LoVo (cell line): ENCODE data around the gene ITPR2.
"Not testable (repeated sequence)": the region's sequence is repeated elsewhere in the genome, so short reads cannot be mapped to it uniquely, and the experiment has no call there.

Source experiments
- DNase-seq: peaks from one replicate; pipeline ENCODE4 v3.0.0-alpha.2; 2016; ENCODE audit warnings: low spot score

Gene ITPR2

GRCh38 chr12:26700430-26700829 lies 132.6 kb downstream of the ITPR2 start:
- no peak for DNase-seq

GRCh38 chr12:26699237-26699636 lies 133.8 kb downstream of the ITPR2 start:
- DNase-seq = no peak

DNA sequence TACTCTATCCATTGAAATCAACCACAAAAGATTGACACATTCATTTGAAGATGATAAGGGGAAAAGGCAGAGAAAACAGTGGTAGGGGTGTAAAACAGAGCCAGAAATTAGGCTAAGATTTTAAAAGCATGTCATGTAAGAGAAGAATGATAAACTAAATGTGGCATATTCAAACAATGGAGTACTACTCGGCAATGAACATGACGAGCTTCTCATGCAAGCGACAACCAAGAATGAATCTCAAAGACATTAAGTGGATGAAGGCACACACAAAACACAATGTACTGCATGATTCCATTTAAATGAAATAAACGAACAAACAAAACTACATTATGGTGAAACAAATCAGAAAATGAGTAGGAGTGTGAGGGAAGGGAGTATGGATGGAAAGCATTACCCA lies 134.8 kb downstream of the ITPR2 start:
- no peak for DNase-seq

DNA sequence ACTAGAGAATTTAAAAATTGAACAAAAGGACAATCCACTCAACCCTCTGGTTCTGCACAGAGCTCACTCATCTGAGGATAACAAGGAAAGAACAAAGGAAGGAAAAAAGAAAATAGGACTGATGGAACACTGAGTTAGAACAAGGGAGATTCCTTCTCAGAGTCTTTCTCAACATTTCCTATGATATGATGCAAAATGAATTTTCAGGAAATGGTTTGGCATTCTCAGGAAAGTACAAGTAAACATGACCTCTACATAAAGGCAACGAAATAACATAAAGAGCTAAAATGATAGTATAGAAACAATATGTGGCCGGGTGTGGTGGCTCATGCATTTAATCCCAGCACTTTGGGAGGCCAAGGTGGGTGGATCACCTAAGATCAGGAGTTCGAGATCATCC lies 135.8 kb downstream of the ITPR2 start:
- DNase-seq = no peak

DNA sequence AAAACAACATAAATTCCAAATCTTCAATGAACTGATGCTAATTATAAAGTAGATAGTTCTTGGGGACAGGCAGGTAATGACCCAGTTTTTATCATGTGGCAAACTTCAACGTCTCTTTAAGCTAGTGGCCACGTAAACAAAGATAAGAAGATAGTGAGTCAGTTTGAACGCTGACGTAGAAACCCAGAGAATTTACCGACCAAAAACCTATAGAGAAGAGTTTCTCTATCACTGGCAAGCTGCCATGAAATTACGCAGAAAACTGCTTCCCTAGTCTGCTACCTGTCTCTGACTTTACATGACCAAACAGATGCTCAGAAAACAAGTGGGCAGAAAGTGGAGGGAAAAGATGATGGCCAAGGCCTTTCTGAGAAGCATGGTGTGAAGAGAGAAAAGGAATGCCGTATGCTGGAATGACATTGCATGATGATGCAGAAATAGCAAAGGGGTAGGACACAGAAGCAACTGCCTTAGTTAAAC lies 136.3 kb downstream of the ITPR2 start:
- DNase-seq = no peak

GRCh38 chr12:26696048-26696612 lies 136.9 kb downstream of the ITPR2 start:
- no peak for DNase-seq

- DNase-seq = no peak
These were observed 138.6 kb downstream of the ITPR2 start for GRCh38 chr12:26694402-26694801.

DNA sequence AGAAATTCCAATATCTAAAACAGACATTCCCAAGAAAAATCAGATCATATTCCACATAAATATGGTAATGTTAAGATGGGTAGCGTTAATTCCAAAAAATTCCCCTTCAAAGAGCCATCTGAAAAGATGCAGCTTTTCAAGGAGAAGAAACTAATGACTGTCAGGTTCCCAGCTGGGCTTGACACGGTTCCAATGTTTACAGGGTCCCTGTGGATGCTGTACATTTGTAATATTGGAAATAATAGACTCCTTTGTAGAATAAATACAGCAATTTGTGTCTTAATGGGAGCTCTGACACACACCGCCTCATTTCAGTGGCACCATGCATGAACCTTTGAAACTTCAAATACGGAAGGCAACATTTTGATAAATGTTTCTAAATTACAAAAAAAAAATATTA lies 140.6 kb downstream of the ITPR2 start:
- no peak for DNase-seq

- peak; percentile 66 for DNase-seq
These were observed 141.6 kb downstream of the ITPR2 start for GRCh38 chr12:26691234-26691970.

DNA sequence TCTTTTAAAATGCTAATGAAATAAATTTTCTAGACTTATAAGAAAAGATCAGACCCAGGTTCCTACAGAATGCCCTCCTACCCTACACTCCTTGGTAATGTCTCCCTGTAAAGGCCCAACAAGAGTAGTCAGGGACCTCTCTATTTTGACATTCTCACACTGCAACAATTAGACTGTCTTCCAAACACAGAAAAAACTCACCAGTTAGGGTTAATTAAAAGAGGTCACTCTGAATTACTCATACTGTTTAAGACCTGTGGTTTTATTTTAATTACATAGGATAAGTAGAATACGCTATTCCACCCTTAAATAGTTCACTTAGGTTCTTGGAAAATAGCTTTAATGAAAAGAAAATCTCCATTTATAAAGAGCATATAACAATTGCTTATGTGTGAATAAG lies 142.4 kb downstream of the ITPR2 start:
- no peak for DNase-seq

GRCh38 chr12:26689281-26689841 lies 143.6 kb downstream of the ITPR2 start:
- no peak for DNase-seq

DNA sequence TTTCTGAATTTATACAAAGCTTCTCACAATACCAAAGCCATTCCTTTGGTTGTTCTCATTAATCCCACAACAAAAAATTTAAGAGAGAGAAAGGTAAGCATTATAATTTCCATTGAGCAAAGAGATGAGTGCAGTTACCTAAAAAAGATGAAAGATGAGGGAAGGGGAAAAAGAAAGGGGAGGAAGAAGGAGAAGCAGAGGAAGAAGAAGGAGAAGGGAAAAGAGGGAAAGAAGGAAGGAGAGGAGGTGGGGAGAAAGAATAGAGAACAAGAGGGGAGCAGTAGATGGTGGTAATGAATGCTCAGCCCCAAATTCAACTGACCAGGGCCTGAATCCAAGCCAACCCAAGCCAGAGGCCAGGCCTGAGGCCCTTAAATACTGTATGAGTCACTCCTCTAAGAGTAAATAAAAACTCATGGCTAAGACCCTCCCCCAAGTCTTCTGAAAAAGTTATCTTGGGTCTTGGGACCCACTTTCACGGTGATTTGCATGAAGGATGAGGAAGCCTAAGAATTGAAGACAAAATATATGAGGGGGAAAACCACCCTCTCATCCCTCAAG lies 144.6 kb downstream of the ITPR2 start:
- DNase-seq = no peak

DNA sequence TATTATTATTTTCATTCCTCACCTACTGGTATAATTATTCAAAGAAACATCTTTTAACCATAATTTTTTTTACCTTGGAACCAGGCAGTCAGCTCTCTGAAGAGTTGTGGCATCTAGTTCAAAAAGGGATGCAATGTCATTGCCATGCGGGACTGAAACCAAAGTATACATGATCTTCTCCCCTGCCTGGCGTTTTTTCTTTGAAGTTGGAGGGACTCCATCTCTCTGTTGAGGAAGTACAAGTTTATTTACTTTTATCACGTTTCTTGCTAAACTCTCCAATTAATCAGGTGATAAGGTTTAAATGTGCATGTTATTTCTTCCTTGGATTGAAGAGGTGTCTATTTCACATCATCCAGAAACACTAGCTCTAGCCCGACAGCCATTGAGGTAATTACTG lies 146.6 kb downstream of the ITPR2 start:
- no peak for DNase-seq

GRCh38 chr12:26684101-26684500 lies 148.9 kb downstream of the ITPR2 start:
- DNase-seq = no peak

- DNase-seq = no peak
These were observed 149.6 kb downstream of the ITPR2 start for GRCh38 chr12:26683443-26683842.

DNA sequence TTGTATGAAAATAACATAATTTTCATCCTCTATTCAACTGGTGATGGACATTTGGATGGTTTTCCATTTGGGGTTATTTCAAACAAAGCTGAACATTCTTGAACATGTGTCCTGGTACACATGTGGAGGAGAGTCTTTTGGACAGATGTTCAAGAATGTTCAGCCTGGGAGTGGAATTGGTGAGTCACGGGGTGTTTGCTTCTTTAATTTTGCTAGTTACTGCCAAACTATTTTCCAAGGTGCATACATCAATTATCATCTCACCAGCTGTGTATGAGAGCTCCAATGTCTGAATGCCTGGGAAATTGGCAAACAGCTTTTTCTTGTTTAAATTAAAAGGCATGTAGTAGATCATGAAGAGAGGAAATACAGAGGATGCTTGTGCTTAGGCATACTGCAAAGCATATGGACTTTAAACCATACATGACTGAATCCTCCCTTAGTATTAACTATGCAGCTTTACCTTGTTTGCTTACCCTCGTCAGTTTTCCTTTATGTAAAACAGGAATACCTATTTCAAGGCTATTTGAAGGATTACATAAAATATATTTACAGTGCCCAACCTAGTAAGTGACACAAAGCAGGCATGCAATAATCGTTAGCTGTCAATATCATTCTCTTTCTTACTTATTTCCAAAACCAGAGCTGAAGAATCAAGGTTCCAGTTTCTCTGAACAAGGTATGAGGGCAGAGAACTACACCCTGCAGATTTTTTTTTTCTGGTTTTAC lies 152.1 kb downstream of the ITPR2 start:
- DNase-seq = no peak

DNA sequence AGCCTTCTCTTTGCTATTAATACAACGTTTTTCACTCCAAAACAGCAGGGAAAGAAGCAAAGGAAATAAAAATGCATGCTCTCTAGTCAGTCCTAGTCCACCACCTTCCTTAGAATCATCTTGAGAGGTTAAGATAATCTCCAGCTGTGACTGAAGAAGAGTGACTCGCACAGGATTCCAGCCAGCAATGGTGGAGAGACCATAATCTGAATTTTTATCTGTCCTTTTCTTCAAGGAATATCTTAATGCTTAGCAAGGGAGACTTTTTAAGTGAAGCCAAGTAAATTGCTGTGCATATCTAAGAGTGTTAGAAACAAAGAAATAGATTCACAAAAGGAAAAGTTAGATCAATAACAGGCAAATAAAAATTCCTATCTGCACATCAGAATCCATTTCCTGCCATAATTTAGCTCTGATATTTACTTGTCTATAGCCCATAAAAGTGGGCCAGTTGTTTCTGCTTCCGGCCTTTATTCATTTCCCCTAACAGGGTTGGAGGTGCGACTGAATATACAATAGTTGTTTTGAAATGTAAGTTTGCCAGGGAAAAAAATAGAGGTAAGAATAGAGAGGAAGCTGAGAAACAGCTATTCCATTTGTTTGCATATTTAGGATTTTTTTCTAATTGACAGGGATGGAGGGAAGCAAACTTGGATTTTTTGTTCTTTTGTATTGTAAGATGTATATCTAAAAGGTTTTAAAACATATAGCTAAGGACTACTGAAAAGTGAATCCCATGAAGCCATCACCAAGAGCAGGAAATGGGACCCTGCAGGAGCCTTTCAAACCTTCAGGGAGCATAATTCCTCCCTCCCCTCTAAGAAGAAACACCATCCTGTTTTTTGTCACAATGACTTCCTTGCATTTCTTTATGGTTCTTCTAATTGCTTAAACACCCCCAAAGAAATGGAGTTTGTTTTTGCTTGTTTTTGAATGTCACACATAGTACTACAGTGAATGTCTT lies 154.0 kb downstream of the ITPR2 start:
- DNase-seq = no peak

DNA sequence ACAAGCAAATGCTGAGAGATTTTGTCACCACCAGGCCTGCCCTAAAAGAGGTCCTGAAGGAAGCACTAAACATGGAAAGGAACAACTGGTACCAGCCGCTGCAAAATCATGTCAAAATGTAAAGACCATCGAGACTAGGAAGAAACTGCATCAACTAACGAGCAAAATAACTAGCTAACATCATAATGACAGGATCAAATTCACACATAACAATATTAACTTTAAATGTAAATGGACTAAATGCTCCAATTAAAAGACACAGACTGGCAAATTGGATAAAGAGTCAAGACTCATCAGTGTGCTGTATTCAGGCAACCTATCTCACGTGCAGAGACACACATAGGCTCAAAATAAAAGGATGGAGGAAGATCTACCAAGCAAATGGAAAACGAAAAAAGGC lies 161.5 kb downstream of the ITPR2 start:
- not testable (repeated sequence) for DNase-seq

GRCh38 chr12:26668847-26669246 lies 164.1 kb downstream of the ITPR2 start:
- DNase-seq = no peak

DNA sequence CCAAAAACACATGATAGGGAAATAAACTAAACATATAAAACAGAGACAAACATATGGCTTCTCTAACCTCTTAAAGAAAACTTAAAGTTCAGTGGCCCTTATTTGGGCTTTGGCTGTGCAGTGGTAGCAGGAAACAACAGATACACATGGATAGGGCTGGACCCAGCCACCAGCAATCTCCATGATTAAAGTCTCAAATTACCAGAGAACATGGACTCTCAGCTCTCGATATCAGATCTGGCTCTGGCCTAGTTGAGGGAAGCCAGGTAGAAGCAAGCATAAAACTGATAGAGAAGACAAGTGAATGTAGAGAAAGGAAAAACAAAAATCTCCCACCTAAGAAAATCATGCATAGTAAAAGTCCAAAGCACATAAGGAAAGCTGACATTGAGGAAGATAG lies 164.8 kb downstream of the ITPR2 start:
- no peak for DNase-seq

DNA sequence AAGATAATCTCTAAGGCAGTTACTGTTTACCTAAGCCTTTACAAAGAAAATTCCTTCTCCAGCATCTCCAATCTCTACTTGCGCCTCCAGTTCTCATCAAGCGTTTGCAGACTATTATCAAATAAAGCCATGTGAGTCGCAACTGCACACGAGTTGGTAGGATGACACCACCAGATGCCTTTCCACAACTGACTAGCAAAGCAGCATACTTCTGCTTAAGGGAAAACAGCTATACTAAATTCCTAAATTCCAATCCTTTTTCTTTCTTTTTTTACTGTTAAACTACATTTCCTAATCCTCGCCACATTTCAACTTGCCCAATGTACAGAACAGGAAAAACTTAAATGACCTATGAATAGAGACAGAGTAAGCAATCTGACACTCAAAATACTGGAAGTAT lies 166.7 kb downstream of the ITPR2 start:
- no peak for DNase-seq
